Left forelimb (tissue), 1 donor: Measurements from ENCODE around the gene ZBTB9.

Source experiments
- DNase-seq: peaks from one replicate; pipeline ENCODE4 v3.0.0-alpha.2; 2018; ENCODE audit warnings: low spot score

Gene ZBTB9

DNA sequence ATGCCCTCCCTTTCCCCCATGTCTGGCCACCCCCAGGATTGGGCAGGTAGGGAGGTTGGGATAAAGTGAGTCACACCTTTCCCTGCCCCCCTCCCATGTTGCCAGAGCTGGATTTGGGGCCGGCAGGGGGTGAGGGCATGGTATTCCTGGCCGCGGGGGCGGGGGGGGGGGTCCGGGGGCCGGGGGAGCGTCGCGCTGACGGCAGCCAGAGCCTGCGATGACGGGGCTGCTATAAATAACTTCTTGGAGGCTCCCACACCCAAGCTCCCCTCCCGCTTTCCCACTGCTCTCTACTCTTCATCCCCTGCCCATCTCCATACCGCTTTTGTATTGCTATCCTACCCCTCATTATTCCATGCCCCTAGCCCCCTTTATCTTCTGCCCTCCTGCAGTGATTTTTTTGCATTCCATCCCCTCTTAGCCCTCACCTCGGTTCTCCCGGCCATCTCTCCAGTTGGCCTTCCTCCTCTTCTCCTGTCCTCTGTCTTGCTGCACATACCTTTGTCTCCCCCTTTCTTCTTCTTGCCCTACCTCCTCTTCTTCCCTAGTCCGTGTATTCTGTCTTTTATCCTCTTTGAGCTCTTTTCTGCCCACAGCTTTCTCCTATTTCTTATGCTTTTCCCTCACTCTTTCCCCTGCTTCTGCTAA is 20.7 kb upstream of the ZBTB9 start:
- DNase-seq = no peak

DNA sequence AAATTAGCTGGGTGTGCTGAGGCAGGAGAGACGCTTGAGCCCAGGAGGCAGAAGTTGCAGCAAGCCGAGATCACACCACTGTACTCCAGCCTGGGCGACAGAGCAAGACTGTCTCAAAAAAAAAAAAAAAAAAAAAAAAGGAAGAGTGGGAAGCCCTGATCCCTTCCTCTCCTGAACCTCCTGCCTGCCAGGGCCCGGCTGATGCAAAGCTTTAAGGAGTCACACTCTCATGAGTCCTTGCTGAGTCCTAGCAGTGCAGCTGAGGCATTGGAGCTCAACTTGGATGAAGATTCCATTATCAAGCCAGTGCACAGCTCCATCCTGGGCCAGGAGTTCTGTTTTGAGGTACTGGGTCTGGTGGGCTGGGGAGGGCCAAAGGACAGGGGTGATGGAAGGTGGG is 19.4 kb upstream of the ZBTB9 start:
- no peak for DNase-seq

DNA sequence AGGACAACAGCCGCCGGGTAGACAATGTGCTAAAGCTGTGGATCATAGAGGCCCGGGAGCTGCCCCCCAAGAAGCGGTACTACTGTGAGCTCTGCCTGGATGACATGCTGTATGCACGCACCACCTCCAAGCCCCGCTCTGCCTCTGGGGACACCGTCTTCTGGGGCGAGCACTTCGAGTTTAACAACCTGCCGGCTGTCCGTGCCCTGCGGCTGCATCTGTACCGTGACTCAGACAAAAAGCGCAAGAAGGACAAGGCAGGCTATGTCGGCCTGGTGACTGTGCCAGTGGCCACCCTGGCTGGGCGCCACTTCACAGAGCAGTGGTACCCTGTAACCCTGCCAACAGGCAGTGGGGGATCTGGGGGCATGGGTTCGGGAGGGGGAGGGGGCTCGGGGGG is 16.7 kb upstream of the ZBTB9 start:
- DNase-seq = no peak

GRCh38 chr6:33438978-33439594 is 15.3 kb upstream of the ZBTB9 start:
- no peak for DNase-seq

DNA sequence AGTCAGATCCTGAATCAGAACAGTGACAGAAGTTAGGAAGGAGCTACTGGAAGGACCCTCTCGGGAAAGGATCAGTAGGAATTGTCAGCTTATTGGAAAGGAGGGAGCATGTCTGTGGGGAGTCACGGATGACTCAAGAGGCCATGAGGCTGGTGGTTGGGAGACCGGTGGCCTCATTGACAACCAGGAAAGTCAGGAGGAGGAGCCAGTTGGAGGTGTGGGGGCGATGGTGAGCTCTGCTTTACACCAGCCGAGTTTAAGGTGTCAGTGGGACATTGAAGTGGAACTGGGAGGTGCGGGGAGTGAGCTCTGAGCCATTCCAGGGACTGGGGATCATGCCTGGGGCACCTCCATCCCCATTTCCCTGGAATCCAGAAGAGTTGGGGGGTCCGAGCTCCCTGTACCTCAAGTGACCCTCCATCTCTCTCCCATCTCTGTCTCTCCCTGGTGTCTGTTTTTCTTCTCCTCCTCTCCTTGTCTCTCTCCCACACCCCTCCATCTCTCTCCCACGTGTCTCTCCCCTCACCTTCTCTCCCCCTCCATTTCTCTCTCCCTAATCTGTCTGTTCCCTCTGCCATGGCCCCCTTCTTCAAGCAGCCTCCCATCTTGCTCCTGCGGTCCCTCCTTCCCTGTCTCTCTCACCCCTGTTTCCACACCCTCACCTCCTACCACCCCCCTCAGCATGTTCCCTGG is 14.3 kb upstream of the ZBTB9 start:
- no peak for DNase-seq

DNA sequence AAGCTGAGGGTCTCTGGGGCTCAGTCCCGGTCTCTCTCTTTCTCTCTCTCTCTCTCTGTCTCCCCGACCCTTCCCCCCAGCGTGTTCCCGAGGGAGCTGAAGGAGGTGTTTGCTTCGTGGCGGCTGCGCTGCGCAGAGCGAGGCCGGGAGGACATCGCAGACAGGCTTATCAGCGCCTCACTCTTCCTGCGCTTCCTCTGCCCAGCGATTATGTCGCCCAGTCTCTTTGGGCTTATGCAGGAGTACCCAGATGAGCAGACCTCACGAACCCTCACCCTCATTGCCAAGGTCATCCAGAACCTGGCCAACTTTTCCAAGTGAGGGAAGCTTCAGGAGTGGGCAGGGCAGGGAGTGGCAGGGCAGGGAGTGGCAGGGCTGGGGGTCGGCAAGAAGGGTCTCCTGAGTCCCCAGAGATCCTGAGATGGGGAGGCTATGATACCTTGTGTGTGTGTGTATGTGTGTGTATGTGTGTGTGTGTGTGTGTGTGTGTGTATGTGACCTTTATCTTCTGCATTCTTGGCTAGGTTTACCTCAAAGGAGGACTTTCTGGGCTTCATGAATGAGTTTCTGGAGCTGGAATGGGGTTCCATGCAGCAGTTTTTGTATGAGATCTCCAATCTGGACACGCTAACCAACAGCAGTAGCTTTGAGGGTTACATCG is 13.6 kb upstream of the ZBTB9 start:
- DNase-seq = no peak

GRCh38 chr6:33441457-33441856 is 12.9 kb upstream of the ZBTB9 start:
- no peak for DNase-seq

GRCh38 chr6:33442283-33442682 is 12.1 kb upstream of the ZBTB9 start:
- no peak for DNase-seq

DNA sequence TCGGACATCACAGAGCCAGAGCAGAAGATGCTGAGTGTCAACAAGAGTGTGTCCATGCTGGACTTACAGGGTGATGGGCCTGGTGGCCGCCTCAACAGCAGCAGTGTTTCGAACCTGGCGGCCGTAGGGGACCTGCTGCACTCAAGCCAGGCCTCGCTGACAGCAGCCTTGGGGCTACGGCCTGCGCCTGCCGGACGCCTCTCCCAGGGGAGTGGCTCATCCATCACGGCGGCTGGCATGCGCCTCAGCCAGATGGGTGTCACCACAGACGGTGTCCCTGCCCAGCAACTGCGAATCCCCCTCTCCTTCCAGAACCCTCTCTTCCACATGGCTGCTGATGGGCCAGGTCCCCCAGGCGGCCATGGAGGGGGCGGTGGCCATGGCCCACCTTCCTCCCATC is 11.4 kb upstream of the ZBTB9 start:
- no peak for DNase-seq

DNA sequence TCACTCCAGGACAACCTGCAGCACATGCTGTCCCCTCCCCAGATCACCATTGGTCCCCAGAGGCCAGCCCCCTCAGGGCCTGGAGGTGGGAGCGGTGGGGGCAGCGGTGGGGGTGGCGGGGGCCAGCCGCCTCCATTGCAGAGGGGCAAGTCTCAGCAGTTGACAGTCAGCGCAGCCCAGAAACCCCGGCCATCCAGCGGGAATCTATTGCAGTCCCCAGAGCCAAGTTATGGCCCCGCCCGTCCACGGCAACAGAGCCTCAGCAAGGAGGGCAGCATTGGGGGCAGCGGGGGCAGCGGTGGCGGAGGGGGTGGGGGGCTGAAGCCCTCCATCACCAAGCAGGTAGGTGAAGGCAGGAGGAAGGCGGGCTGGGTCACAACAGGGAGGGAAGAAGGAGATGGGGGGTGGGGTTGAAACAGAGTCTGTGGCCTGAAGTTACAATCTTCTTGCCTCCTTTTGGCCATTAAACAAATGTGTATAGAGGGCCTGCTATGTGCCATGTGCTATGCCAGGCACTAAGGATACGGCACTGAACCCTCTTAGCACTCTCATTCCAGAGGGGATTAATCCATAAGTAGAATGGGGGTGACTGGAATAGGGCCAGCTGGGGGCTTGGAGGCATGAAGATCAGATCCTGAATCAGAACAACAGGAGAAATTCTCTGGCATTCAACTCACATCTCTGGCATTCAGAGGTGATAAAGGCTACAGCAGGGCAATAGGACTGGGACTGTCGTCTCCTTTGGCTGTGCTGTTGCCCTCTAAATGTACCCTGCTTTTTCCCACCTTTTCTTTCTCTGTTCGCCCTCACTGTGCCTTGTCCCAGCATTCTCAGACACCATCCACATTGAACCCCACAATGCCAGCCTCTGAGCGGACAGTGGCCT is 10.5 kb upstream of the ZBTB9 start:
- no peak for DNase-seq

GRCh38 chr6:33445119-33445603 is 9.2 kb upstream of the ZBTB9 start:
- no peak for DNase-seq

DNA sequence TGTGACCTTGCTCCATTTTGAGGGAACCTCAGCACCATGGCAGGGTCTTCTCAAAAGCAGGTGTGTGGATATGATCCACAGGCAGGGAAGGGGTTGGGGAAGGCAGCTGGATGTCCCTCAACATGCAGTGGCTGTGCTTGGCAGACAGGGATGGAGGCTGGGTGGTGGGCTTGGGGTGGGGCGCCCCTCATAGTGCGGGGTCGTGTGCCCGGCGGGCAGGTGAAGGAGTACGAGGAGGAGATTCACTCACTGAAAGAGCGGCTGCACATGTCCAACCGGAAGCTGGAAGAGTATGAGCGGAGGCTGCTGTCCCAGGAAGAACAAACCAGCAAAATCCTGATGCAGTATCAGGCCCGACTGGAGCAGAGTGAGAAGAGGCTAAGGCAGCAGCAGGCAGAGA is 8.0 kb upstream of the ZBTB9 start:
- DNase-seq = peak; percentile 49

DNA sequence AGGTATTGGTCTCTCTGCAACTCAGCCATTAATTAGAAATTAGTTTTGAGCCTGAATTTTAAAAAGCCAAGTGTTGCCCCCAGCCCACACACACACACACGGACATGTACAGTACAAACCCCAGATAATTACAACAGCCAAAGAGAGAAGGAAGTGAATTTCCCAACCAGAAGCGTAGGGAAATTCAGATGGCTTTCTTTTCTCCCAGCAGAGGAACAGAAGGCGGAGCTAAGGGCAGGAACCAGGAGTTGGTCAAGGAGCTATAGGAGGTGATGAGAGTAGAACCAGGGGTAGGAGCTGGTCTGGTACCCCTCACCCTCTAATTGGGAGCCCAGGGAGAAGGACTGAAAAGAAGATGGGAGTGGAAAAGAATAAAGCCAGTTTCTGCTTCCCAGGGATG is 3.9 kb upstream of the ZBTB9 start:
- peak; percentile 30 for DNase-seq

- peak; percentile 28 for DNase-seq
Observed at GRCh38 chr6:33451606-33452005, 2.8 kb upstream of the ZBTB9 start.

- DNase-seq = no peak
Observed at GRCh38 chr6:33452496-33452895, 1.9 kb upstream of the ZBTB9 start.

- no peak for DNase-seq
Observed at GRCh38 chr6:33453393-33454008, 875 bp upstream of the ZBTB9 start.

DNA sequence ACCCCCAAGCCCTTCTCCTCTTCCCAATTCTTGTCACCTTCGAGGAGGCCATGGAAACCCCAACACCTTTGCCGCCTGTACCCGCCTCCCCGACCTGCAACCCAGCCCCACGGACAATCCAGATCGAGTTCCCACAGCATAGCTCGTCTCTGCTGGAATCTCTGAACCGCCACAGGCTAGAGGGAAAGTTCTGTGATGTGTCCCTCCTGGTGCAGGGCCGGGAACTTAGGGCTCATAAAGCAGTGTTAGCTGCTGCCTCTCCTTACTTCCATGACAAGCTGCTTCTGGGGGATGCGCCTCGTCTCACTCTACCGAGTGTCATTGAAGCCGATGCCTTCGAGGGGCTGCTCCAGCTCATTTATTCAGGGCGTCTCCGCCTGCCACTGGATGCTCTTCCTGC is 675 bp downstream of the ZBTB9 start:
- DNase-seq = no peak

- DNase-seq = no peak
Observed at GRCh38 chr6:33456156-33456555, 1.8 kb downstream of the ZBTB9 start.

DNA sequence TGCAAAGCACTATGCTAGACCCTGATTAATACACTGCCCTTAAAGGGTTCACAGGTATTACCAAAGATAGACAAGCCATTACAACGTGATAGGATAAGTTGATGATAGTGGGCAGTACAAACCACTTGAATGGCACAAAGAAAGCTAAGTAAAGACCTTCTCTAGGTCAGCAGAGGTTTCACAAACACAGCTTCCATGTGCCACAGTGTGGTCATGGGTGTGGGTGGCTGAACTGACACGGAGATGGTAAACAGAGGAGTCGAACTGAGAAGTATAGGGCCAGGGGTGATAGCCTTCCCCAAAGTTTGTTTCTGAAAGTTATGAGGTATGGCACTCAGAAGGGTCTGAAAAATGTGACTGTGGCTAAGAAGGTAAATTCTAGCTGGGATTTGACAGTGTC is 4.3 kb downstream of the ZBTB9 start:
- no peak for DNase-seq

GRCh38 chr6:33459226-33459625 is 4.8 kb downstream of the ZBTB9 start:
- no peak for DNase-seq

GRCh38 chr6:33466075-33466735 is 11.8 kb downstream of the ZBTB9 start:
- DNase-seq = no peak
